NCI-H226 (cell line): ENCODE measurements around the gene ZCCHC10.
A peak's percentile ranks its signal among the peaks of the same experiment; 100 is the strongest.
"Not testable (repeated sequence)": the region's sequence is repeated elsewhere in the genome, so short reads cannot be mapped to it uniquely, and the experiment has no call there.

Experiments
- DNase-seq: peaks from one replicate; pipeline ENCODE4 v3.0.0-alpha.2; 2015

Gene ZCCHC10

DNA sequence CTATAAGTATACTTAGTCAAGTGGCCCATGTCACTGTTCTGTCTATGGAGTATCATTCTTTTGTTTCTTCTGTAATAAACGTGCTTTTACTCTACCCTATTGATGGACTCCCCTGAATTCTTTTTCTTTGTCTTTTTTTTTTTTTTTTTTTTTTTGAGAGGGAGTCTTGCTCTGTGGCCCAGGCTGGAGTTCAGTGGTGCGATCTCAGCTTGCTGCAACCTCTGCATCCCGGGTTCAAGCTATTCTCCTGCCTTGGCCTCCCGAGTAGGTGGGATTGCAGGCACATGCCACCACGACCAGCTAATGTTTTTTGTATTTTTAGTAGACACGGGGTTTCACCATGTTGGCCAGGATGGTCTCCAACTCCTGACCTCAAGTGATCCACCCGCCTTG, 53.9 kb downstream of the ZCCHC10 start:
- not testable (repeated sequence) for DNase-seq

DNA sequence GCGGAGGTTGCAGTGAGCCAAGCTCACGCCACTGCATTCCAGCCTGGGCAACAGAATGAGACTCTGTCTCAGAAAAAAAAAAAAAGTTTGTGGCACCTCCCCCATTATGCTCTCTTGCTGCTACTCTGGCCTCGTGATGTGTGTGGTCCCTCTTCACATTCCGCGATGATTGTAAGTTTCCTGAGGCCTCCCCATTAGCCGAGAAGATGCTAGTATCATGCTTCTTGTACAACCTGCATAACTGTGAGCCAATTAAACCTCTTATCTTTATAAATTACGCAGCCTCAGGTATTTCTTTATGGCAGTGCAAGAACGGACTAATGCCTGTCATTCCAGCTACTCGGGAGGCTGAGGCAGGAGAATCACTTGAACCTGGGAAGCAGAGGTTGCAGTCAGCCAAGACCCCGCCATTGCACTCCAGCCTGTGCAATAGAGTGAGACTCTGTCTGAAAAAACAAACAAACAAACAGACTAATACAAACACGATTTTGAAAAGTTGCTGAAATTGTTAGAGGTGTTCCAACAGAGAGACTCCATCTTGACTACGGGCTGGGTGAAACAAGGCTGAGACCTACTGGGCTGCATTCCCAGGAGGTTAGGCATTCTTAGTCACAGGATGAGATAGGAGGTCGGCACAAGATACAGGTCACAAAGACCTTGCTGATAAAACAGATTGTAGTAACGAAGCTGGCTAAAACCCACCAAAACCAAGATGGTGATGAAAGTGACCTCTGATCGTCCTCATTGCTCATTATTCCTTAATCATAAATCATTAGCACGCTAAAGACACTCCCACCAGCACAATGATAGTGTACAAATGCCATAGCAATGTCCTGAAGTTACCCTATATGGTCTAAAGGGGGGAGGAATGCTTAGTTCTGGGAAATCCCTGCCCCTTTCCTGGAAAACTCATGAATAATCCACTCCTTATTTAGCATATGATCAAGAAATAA, 54.6 kb downstream of the ZCCHC10 start:
- DNase-seq = peak; percentile 65

- no peak for DNase-seq
These were observed 61.2 kb downstream of the ZCCHC10 start for GRCh38 chr5:132965120-132965519.

- DNase-seq = peak; percentile 92
These were observed 62.9 kb downstream of the ZCCHC10 start, which contains the start of gene AFF4 for GRCh38 chr5:132963171-132964104. Gene AFF4, minus strand, starts transcription at chr5:132963634. Its CDS starts 26,445 bp downstream, at chr5:132937189.

DNA sequence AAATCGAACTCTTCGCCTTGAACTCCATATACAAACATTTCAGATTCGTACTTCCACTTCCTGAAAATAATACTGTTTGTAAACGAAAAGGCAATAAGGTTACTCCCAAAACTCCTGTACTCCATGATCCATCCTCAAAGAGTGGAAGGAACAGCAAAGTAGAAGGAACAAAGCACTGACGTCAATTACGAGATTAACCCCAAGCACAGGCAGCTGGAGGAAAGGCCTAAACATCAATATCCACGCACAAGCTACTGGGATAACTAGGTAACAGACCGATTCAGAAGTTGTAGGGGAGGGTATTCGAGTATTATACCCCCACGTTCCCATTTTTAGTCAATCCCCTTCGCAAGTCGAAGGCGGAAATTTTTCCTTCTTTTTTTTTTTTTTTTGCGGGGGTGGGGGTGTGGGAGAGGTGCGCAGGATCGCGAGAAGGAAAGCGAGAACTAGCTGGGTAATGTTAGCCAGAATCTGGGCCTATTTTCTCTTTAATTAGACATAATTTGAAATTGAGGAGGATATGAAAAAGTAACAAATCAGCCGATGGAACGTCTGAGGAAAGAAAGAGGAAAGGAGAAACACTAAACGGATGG, 63.8 kb downstream of the ZCCHC10 start:
- peak; percentile 8 for DNase-seq

DNA sequence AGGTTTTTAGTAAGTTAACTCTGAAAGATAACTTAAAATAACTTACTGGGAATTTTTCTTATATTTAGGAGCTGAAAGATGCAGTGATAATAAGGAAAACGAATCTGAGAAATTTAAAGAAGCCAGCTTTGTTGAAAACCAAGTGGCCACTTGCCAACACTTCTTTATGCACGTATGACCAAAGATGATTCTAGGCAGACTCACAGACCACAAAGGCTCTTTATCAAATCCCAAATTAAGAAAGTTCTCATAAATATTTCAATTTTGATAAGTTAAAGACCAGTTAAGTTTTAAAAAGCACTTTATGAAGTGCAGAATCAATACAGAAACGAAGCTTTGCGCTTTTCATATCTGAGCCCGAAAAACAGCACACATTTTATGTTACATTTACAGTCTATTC, 64.5 kb downstream of the ZCCHC10 start:
- DNase-seq = no peak

DNA sequence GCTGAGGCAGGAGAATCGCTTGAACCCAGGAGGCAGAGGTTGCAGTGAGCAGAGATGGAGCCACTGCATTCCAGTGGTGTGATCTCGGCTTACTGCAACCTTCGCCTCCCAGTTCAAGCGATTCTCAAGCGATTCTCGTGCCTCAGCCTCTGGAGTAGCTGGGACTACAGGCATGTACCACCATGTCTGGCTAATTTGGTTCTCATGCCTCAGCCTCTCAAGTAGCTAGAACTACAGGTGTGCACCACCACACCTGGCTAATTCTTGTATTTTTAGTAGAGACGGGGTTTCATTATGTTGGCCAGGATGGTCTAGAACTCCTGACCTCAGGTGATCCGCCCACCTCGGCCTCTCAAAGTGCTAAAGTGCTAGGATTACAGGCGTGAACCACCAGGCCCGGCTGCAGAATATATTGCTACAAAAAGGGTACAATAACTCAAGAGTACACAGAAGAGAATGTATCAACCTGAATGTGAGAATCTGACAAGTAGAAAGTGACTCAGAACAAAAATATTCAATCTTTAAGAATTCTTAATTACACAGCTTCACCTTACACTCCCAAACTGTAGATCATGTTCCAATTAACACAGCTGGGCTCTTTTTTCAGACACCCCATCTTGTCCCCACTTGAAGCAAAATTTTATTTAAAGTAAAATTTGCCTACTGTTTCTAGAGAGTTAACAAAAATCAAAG, 65.1 kb downstream of the ZCCHC10 start:
- peak; percentile 2 for DNase-seq

DNA sequence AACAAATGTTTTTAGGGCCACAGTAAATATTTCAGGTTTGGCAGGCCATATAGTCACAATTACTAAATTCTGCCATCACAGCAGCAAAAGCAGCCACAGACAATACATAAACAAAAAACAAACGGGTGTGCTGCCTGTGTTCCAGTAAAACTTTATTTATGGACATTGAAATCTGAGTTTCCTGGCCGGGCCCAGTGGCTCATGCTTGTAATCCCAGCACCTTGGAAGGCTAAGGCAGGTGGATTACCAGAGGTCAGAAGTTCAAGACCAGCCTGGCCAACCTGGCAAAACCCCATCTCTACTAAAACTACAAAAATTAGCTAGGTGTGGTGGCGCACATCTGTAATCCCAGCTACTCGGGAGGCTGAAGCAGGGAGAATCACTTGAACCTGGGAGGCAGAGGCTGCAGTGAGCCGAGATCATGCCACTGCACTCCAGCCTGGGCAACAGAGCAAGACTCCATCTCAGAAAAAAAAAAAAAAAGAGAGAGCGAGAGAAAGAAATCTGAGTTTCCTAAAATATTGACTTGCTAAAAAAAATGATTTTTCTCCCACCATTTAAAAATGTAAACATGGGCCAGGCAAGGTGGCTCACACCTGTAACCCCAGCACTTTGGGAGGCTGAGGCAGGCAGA, 70.1 kb downstream of the ZCCHC10 start:
- not testable (repeated sequence) for DNase-seq

DNA sequence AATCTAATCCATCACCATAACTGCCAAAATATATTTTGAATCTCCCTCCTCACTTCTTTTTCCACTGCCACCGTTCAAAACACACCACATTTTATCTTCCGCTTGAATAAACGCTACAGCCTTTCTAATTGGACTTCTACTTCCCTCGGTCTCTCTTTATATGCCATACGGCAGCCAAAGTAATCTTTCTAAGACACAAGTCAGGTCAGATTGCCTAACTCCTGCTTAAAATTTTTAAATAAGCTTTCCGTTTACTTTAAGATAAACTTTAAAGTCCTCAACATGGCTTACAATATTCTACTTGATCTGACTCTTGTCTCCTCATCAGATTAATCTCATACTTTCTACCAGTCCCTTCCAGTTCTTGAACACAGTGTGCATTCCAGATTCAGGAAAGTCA, 72.6 kb downstream of the ZCCHC10 start:
- DNase-seq = no peak

- DNase-seq = no peak
These were observed 73.5 kb downstream of the ZCCHC10 start for GRCh38 chr5:132952829-132953228.

- no peak for DNase-seq
These were observed 74.5 kb downstream of the ZCCHC10 start for GRCh38 chr5:132951897-132952296.

DNA sequence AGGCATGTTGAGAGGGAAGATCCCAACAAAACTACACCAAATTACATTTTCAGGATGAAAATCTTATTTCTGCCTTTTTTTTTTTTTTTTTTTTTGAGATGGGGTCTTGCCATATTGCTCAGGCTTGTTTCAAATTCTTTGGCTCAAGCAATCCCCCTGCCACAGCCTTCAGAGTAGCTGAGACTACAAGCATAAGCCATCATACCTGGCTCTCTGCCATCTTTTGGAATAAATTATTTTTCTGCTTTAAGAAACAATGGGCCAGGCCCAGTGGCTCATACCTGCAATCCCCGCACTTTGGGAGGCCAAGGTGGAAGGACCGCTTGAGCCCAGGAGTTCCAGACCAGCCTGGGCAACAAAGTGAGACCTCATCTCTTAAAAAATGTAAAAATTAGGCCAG, 77.2 kb downstream of the ZCCHC10 start:
- no peak for DNase-seq

DNA sequence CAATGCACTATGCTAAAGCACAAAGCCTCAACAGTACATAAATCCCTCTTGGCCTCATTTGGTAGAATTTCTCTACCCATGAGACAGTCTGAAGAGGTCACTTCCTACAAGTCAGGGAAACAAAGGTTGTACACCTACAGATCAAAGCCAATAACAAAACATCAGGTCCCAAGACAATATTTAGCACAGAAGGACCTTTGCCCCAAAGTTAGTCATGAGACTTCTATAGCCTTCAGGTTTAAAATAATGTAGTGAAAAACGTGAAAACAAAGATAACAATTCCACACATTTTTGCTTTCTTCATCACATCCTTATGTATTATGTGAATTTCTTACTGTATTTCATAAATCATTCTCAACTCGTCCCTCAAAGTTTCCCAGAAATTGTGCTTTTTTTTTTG, 78.7 kb downstream of the ZCCHC10 start:
- DNase-seq = peak; percentile 19
